B cell (primary cell): ENCODE data around the gene LIME1. TPM values are rescaled to one million over a fixed set of nuclear protein-coding genes. Genes with fewer than 3 reads are reported as not detected.
"Not testable (repeated sequence)": the region's sequence is repeated elsewhere in the genome, so short reads cannot be mapped to it uniquely, and the experiment has no call there.

Source experiments
- ATAC-seq: fragments of 200-7000 bp; cut with Tn5 transposase; one replicate; pipeline ENCODE4 v1.10.0; 2021; ENCODE audit warnings: low read depth, mild to moderate bottlenecking, moderate number of reproducible peaks, moderate library complexity
- CTCF ChIA-PET: fragments of 350-600 bp; sonication (Branson Sonifier 250); formaldehyde crosslinking; loops from one replicate; lab custom pipeline; 2021; ENCODE audit warnings: antibody characterized with exemption, inconsistent platforms; lab: Charles Lee
- POLR2A ChIA-PET: fragments of 350-600 bp; sonication (Branson Sonifier 250); formaldehyde crosslinking; loops from one replicate; lab custom pipeline; 2021; ENCODE audit warnings: antibody characterized with exemption; lab: Charles Lee
- DNase-seq: peaks from one replicate; pipeline ENCODE4 v3.0.0; 2013
- H2AFZ ChIP-seq: 2 replicates; pipeline ENCODE4 v1.6.1; 2012; ENCODE audit warnings: mild to moderate bottlenecking, low read depth, low read length; ENCODE audit not compliant: insufficient read depth, poor library complexity, severe bottlenecking
- H3K27ac ChIP-seq, 2 donors: 1 replicate in 1 of 2; 2 replicates in 1 of 2; pipeline ENCODE4 v1.5.1; 2012 to 2013; ENCODE audit warnings: low read length in 2 of 2, mild to moderate bottlenecking in 2 of 2, moderate library complexity in 1 of 2
- H3K27me3 ChIP-seq, 4 experiments: fragments of 200-600 bp in 1 of 4; sonication (generic) in 1 of 4; replicated peaks in 1 of 4; 1 replicate in 2 of 4; 2 replicates in 2 of 4; pipeline versions ENCODE4 v1.6.1 to v1.7.0; 2013 to 2016; ENCODE audit warnings: low read length in 3 of 4, mild to moderate bottlenecking in 2 of 4, mixed read lengths in 1 of 4, moderate library complexity in 1 of 4; ENCODE audit not compliant: insufficient read depth in 4 of 4, control insufficient read depth in 3 of 4; ENCODE audit errors: control extremely low read depth in 1 of 4
- H3K36me3 ChIP-seq, 2 experiments: replicated peaks in 1 of 2; 1 replicate in 1 of 2; 2 replicates in 1 of 2; pipeline versions ENCODE4 v1.6.1 to v1.7.1; 2013; ENCODE audit warnings: low read length in 1 of 2; ENCODE audit not compliant: insufficient read depth in 2 of 2, control insufficient read depth in 1 of 2; ENCODE audit errors: control extremely low read depth in 1 of 2, extremely low read depth in 1 of 2
- H3K4me1 ChIP-seq, 2 donors: fragments of 200-600 bp in 1 of 2; sonication (generic) in 1 of 2; 1 replicate in 1 of 2; 2 replicates in 1 of 2; pipeline versions ENCODE4 v1.5.1 to v1.6.1; 2013 to 2017; ENCODE audit warnings: low read length in 2 of 2; ENCODE audit not compliant: control insufficient read depth in 2 of 2, insufficient read depth in 2 of 2
- H3K4me2 ChIP-seq: replicated peaks from 2 replicates; pipeline ENCODE3; 2012; ENCODE audit warnings: mild to moderate bottlenecking, low read depth, low read length; ENCODE audit not compliant: poor library complexity, severe bottlenecking
- H3K4me3 ChIP-seq, 5 experiments: fragments of 200-600 bp in 1 of 5; sonication (generic) in 1 of 5; 1 replicate in 3 of 5; 2 replicates in 2 of 5; pipeline versions ENCODE4 v1.5.1 to v1.7.0; 2011 to 2016; ENCODE audit warnings: low read length in 4 of 5, mild to moderate bottlenecking in 4 of 5, low read depth in 2 of 5, control low read depth in 1 of 5, moderate library complexity in 1 of 5; ENCODE audit not compliant: insufficient read depth in 1 of 5; ENCODE audit errors: control extremely low read depth in 1 of 5, extremely low read depth in 1 of 5
- H3K79me2 ChIP-seq: fragments of 200-600 bp; sonication (generic); one replicate; pipeline ENCODE4 v1.6.0; 2016; ENCODE audit warnings: low read length; ENCODE audit not compliant: control insufficient read depth, insufficient read depth
- H3K9ac ChIP-seq: fragments of 200-600 bp; sonication (generic); 2 replicates; pipeline ENCODE4 v1.6.1; 2017; ENCODE audit warnings: mild to moderate bottlenecking, low read length, moderate library complexity
- H3K9me3 ChIP-seq, 3 donors: one replicate each; pipeline versions ENCODE4 v1.6.1 to v1.7.1; 2013; ENCODE audit warnings: low read length in 2 of 3; ENCODE audit not compliant: control insufficient read depth in 2 of 3, insufficient read depth in 1 of 3; ENCODE audit errors: control extremely low read depth in 1 of 3
- H4K20me1 ChIP-seq: 2 replicates; pipeline ENCODE4 v1.6.0; 2012; ENCODE audit warnings: mild to moderate bottlenecking, low read length; ENCODE audit not compliant: insufficient read depth, control insufficient read depth, poor library complexity, severe bottlenecking
- H3K27ac Mint-ChIP-seq: one replicate; pipeline ENCODE4 v1.8.0; 2021; ENCODE audit warnings: mixed read lengths
- H3K27me3 Mint-ChIP-seq: one replicate; pipeline ENCODE4 v1.8.0; 2021; ENCODE audit warnings: mixed read lengths
- H3K4me1 Mint-ChIP-seq: one replicate; pipeline ENCODE4 v1.8.0; 2021; ENCODE audit warnings: mixed read lengths
- H3K4me3 Mint-ChIP-seq: one replicate; pipeline ENCODE4 v1.8.0; 2021; ENCODE audit warnings: mixed read lengths
- H3K9me3 Mint-ChIP-seq: one replicate; pipeline ENCODE4 v1.8.0; 2022; ENCODE audit warnings: mixed read lengths; ENCODE audit not compliant: insufficient read depth
- EZH2 ChIP-seq: IDR thresholded peaks from 2 replicates; pipeline ENCODE4 v1.6.1; 2012; ENCODE audit warnings: borderline replicate concordance, low read depth, mild to moderate bottlenecking, moderate library complexity, low read length; ENCODE audit not compliant: insufficient read depth, poor library complexity, severe bottlenecking
- WGBS: methylation state at CpG from one replicate; pipeline ENCODE4 v1.1.5; 2013; ENCODE audit warnings: missing lambda C conversion rate; ENCODE audit not compliant: insufficient coverage; 5-methylcytosine and 5-hydroxymethylcytosine counted together
- intact Hi-C: fragments of 100-400 bp; cut with micrococcal nuclease; formaldehyde crosslinking; loops from one replicate; pipeline ENCODE4 v1.10.0; 2022
- polyA plus RNA-seq: library from polyadenylated mRNA; depleted of rRNA; stranded (reverse); fragments of >200 nt; gene quantifications from 2 replicates; pipeline ENCODE4 v1.2.3, GENCODE V29; 2012
- total RNA-seq, 2 donors: library from RNA; stranded (reverse); fragments of 120-200 nt in 1 of 2; gene quantifications; 1 replicate in 1 of 2; 2 replicates in 1 of 2; pipeline versions ENCODE4 v1.2.3 to v1.2.4, GENCODE V29; 2013 to 2022
- TF ChIP-seq, protein P1 (sequence below): fragments of 200-600 bp; IDR thresholded peaks from one replicate; pipeline ENCODE4 v1.8.0; 2022; ENCODE audit warnings: antibody characterized with exemption, mild to moderate bottlenecking

LIME1 gene
- total and polyA plus RNA-seq, 2 donors (not counting 1 experiment from before 2014, with no cell fraction given), result 14.5 to 95.2 TPM

DNA sequence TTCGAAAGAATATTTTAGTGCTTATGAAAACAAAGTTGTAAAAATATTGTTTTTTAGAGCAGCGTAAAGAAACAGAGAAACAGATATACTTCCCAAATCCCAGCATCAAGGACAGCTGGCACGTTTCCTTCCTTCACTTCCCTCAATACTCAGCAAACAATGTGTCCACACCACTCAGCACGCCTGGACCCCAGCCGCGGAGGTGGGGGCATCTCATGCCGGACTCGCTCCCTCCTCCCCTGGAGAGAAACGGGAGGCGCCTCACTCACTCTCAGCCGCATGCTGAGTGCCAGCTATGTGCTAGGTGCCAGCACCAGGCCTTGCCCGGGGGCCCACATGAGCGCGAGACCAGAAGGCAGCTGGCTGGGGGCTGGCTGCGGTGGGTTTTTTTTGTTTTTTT, 37.8 kb downstream of the LIME1 start:
- ChIA-PET CTCF (no interaction called here), POLR2A (no interaction called here)
- H3K79me2 ChIP-seq, result no peaks in the 10 kb centered on the region
- WGBS, result 91% methylated on average over 6 of the region's 15 CpGs
- no peak overlapping the region for H3K27ac ChIP-seq
- no peak for DNase-seq
- Mint-ChIP-seq H3K4me1 (no peaks in the 10 kb centered on the region), H3K9me3 (no peaks in the 10 kb centered on the region), H3K4me3 (no peak overlapping the region), H3K27ac (no peak overlapping the region), H3K27me3 (no peaks in the 10 kb centered on the region)
- H3K27me3 ChIP-seq, result no peaks in the 10 kb centered on the region
- TF ChIP-seq EZH2, result no peak
- TF ChIP-seq, protein P1, sequence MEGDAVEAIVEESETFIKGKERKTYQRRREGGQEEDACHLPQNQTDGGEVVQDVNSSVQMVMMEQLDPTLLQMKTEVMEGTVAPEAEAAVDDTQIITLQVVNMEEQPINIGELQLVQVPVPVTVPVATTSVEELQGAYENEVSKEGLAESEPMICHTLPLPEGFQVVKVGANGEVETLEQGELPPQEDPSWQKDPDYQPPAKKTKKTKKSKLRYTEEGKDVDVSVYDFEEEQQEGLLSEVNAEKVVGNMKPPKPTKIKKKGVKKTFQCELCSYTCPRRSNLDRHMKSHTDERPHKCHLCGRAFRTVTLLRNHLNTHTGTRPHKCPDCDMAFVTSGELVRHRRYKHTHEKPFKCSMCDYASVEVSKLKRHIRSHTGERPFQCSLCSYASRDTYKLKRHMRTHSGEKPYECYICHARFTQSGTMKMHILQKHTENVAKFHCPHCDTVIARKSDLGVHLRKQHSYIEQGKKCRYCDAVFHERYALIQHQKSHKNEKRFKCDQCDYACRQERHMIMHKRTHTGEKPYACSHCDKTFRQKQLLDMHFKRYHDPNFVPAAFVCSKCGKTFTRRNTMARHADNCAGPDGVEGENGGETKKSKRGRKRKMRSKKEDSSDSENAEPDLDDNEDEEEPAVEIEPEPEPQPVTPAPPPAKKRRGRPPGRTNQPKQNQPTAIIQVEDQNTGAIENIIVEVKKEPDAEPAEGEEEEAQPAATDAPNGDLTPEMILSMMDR, result no peak
- no peak overlapping the region for H2AFZ ChIP-seq
- no peaks in the 10 kb centered on the region for H4K20me1 ChIP-seq
- no peak overlapping the region for H3K9ac ChIP-seq
- intact Hi-C loops, result no loop called here
- no peaks in the 10 kb centered on the region for H3K36me3 ChIP-seq
- H3K4me3 ChIP-seq, result no peak overlapping the region
- no peaks in the 10 kb centered on the region for H3K9me3 ChIP-seq
- ATAC-seq, result no peak
- H3K4me1 ChIP-seq, result no peaks in the 10 kb centered on the region
- no peak overlapping the region for H3K4me2 ChIP-seq

DNA sequence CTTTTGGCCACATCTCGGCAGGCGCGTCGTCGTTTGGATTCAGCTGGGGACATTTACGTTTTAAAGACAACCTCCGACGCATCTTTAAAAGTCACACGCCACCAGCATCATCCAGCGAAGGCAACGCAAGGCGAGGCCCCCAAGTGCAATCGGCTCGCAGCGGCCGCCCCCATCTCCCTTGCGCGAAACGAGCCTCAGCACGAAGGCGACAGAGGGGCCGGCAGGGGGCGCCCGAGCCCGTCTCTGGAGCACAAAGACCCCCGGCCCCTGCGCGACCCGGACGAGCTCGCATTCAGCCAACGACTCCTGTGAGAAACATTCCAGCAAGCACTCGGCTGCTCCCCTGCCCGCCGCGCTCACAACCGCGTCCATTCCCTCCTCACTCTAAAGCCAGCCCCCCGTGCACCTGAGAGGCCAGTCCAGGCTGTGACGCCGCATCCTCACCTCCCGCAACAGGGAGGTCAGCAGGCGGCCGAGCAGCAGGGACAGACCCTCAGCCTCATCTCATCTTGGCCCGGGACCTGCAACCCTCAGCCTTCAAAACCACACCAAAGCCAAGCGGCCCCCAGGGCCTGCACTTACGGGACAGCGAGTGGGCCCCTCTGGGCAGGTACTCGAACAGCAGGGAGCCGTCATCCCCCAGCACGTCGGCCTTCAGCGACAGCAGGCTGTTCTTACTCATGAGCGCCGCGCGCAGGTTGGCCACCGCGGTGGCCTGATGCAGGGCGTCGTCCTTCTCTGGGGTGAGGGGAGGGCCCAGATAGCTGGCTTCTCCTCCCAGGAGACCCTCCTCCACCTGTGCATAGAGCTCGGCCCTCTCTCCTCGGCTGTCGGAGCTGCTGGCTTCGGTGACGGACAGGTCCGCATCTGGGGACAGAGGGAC, 38.9 kb downstream of the LIME1 start:
- DNase-seq, result peak; percentile 33
- TF ChIP-seq EZH2, result no peak
- TF ChIP-seq, protein P1, result no peak
- no peaks in the 10 kb centered on the region for H4K20me1 ChIP-seq
- POLR2A ChIA-PET, result no interaction called here
- CTCF ChIA-PET, result interaction anchor here (0.6 to 1.4 kb wide), 2 partner anchors 194 to 198 kb away, joined by 3 read pairs; no protein-coding TSS in a partner anchor
- no peak overlapping the region for H3K9ac ChIP-seq
- no peak overlapping the region for H2AFZ ChIP-seq
- peak overlapping the region; percentile 12 for H3K4me2 ChIP-seq
- H3K27ac Mint-ChIP-seq, result no peak overlapping the region
- H3K27ac ChIP-seq, result no peak overlapping the region
- H3K79me2 ChIP-seq, result no peaks in the 10 kb centered on the region
- no peaks in the 10 kb centered on the region for H3K9me3 Mint-ChIP-seq
- 82% methylated on average over 66 of the region's 67 CpGs for WGBS
- no peaks in the 10 kb centered on the region for H3K4me1 Mint-ChIP-seq
- ATAC-seq, result no peak
- no peak overlapping the region for H3K4me3 Mint-ChIP-seq
- intact Hi-C loops, result no loop called here
- no peaks in the 10 kb centered on the region for H3K27me3 Mint-ChIP-seq
- no peaks in the 10 kb centered on the region for H3K9me3 ChIP-seq
- H3K4me3 ChIP-seq, result no peak overlapping the region
- H3K4me1 ChIP-seq, result no peaks in the 10 kb centered on the region
- no peaks in the 10 kb centered on the region for H3K27me3 ChIP-seq
- no peaks in the 10 kb centered on the region for H3K36me3 ChIP-seq

DNA sequence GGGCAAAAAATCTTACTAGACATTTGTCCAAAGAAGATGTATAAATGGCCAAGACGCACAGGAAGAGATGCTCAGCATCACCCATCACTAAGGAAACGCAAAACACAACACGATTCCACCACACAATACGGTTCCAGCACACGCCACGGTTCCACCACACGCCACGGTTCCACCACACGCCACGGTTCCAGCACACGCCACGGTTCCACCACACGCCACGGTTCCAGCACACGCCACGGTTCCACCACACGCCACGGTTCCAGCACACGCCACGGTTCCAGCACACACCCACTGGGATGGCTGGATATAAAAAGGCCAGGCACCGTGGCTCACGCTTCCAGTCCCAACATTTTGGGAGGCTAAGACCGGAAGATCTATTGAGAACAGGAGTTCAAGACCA, 40.4 kb downstream of the LIME1 start:
- H4K20me1 ChIP-seq, DNase-seq, H3K27ac ChIP-seq, POLR2A ChIA-PET, H3K4me3 ChIP-seq, H3K9me3 Mint-ChIP-seq, H3K9me3 ChIP-seq, H2AFZ ChIP-seq, H3K27me3 Mint-ChIP-seq, H3K4me3 Mint-ChIP-seq, intact Hi-C loops, H3K36me3 ChIP-seq, H3K27ac Mint-ChIP-seq, H3K27me3 ChIP-seq, H3K79me2 ChIP-seq, H3K4me1 Mint-ChIP-seq, H3K4me2 ChIP-seq, H3K9ac ChIP-seq, H3K4me1 ChIP-seq, ATAC-seq: not testable (repeated sequence)
- CTCF ChIA-PET, result interaction anchor here (1.1 kb wide), 1 partner anchor 7 kb away, joined by 3 read pairs; no protein-coding TSS in a partner anchor
- WGBS, result 98% methylated on average over 6 of the region's 23 CpGs
